ENCODE results near the gene CRKL. TPM values are rescaled to one million over a fixed set of nuclear protein-coding genes. Genes with fewer than 3 reads are reported as not detected.

The CRKL gene
- total and polyA plus RNA-seq, 2 of the 4 experiments (the other 2 are of a cell fraction) = 20.6 to 35.5 TPM

- Histone ChIP-seq H4K5ac (ENCODE audit: low read depth, low read length) (no peak overlapping the region), H4K8ac (ENCODE audit: low read depth in 2 of 2, low read length in 2 of 2) (no peak overlapping the region), H2BK120ac (ENCODE audit: low read depth, low read length) (no peak overlapping the region), H3K36me3 (ENCODE audit: control insufficient read depth, insufficient read depth, low read length) (no peaks in the 10 kb centered on the region), H3K23ac (ENCODE audit: low read depth, low read length) (no peak overlapping the region), H2AK5ac (ENCODE audit: low read depth, low read length) (no peak overlapping the region), H4K20me1 (ENCODE audit: insufficient read depth, low read length) (no peaks in the 10 kb centered on the region), H2BK15ac (ENCODE audit: low read depth, low read length) (no peak overlapping the region), H3K9me3 (ENCODE audit: control insufficient read depth, insufficient read depth, low read length) (peaks cover 10% of the 10 kb centered on the region), H3K9ac (ENCODE audit: low read depth, low read length) (no peak overlapping the region), H3K9me1 (ENCODE audit: insufficient read depth, low read length) (no peaks in the 10 kb centered on the region), H3K56ac (ENCODE audit: extremely low read depth, insufficient read depth, low read length) (no peak overlapping the region), H3K18ac (ENCODE audit: low read depth, low read length) (no peak overlapping the region), H3K4me3 (ENCODE audit: insufficient read depth, low read depth, low read length) (no peak overlapping the region), H3K27ac (ENCODE audit: insufficient read depth, low read length) (no peak overlapping the region), H4K91ac (ENCODE audit: insufficient read depth, low read depth, low read length) (no peak overlapping the region), H3K4ac (ENCODE audit: low read depth, low read length) (no peak overlapping the region), H2AK9ac (replicated peaks; ENCODE audit: low read depth, low read length, poor library complexity) (no peak overlapping the region), H2AFZ (replicated peaks; ENCODE audit: low read length, poor library complexity) (no peak overlapping the region), H2BK5ac (ENCODE audit: low read depth, low read length, poor library complexity, severe bottlenecking) (no peak overlapping the region), H2BK20ac (ENCODE audit: low read depth, low read length) (no peak overlapping the region), H3K4me2 (ENCODE audit: low read depth, low read length) (no peak overlapping the region), H3K27me3 (ENCODE audit: control insufficient read depth, insufficient read depth, low read length) (peaks cover 2% of the 10 kb centered on the region; the same call in 1 of the 2 replicates), H3K4me1 (ENCODE audit: control insufficient read depth, insufficient read depth, low read length) (no peaks in the 10 kb centered on the region), H3K79me1 (ENCODE audit: low read depth in 1 of 2, low read length in 2 of 2) (no peaks in the 10 kb centered on the region), H3K14ac (replicated peaks; ENCODE audit: low read depth, low read length) (no peak overlapping the region)
- dilution Hi-C loops (cut with HindIII; ENCODE audit: low sequenced_read_pairs, unreplicated experiment) = no loop called here
- WGBS, 2 experiments (ENCODE audit: extremely low coverage in 2 of 2, insufficient read length in 1 of 2) = 60% methylated on average over 1 of the region's 16 CpGs; no CpG with 5 or more reads in 1 of the 2 experiments
- intact Hi-C loops (cut with micrococcal nuclease) = no loop called here
- TF ChIP-seq POLR2A (IDR thresholded peaks at IDR 0.05; ENCODE audit: low read depth, low read length) (no peak), CEBPB (IDR thresholded peaks at IDR 0.05; ENCODE audit: low read depth, low read length) (no peak), SMC3 (IDR thresholded peaks at IDR 0.05; ENCODE audit: low read depth, low read length) (no peak), MXI1 (IDR thresholded peaks at IDR 0.05; ENCODE audit: borderline replicate concordance, low read depth, low read length) (no peak), CHD1 (IDR thresholded peaks at IDR 0.05; ENCODE audit: low read depth, low read length) (no peak), CTCF (conservative IDR thresholded peaks at IDR 0.05; ENCODE audit: low read depth, low read length) (no peak), RAD21 (IDR thresholded peaks at IDR 0.05; ENCODE audit: low read length) (no peak), ELK1 (IDR thresholded peaks at IDR 0.05; ENCODE audit: borderline replicate concordance, low read depth, low read length) (no peak), BHLHE40 (IDR thresholded peaks at IDR 0.05; ENCODE audit: low read depth, low read length) (no peak), RFX5 (IDR thresholded peaks at IDR 0.05; ENCODE audit: low read depth, low read length) (no peak), USF2 (IDR thresholded peaks at IDR 0.05; ENCODE audit: low read depth, low read length) (no peak), FOS (IDR thresholded peaks at IDR 0.05; ENCODE audit: low read depth, low read length) (no peak), NFE2L2 (IDR thresholded peaks at IDR 0.05; ENCODE audit: low read depth, low read length) (no peak), MAZ (IDR thresholded peaks at IDR 0.05; ENCODE audit: borderline replicate concordance, low read depth, low read length) (no peak), MAFK (IDR thresholded peaks at IDR 0.05; ENCODE audit: low read depth, low read length) (no peak), RCOR1 (IDR thresholded peaks at IDR 0.05; ENCODE audit: insufficient replicate concordance, low read length) (no peak)
- ChIA-PET CTCF (no interaction called here), POLR2A (ENCODE audit: unreplicated experiment) (no interaction called here)
- no TSS peak for BruUV-seq (replicated peaks)
- ATAC-seq (ENCODE audit: low read depth) (no peak), DNase-seq (no peak)
- in situ Hi-C loops (cut with MboI; ENCODE audit: low sequenced_read_pairs) = no loop called here
Measured at GRCh38 chr22:20974336-20974955, 57.2 kb downstream of the CRKL start.

All from IMR-90 (cell line).